PC-3 (cell line): ENCODE results near the gene DAP3. TPM values are rescaled to one million over a fixed set of nuclear protein-coding genes. Genes with fewer than 3 reads are reported as not detected.

Experiments
- ATAC-seq: fragments of 200-7000 bp; cut with Tn5 transposase; 2 replicates; pipeline ENCODE4 v1.9.1; 2020; ENCODE audit warnings: mild to moderate bottlenecking, moderate library complexity
- BruUV-seq: library from RNA; stranded (reverse); fragments of 400-500 nt; replicated peaks from 2 replicates; lab custom pipeline; 2021; lab: Mats Ljungman, UMichigan
- CTCF ChIA-PET: fragments of 300-600 bp; sonication (Branson Sonifier 250); formaldehyde crosslinking; loops from one replicate; lab custom pipeline; 2022; ENCODE audit warnings: antibody characterized with exemption; lab: Charles Lee
- POLR2A ChIA-PET: fragments of 300-600 bp; sonication (Branson Sonifier 250); formaldehyde crosslinking; loops from one replicate; lab custom pipeline; 2022; ENCODE audit warnings: antibody characterized with exemption; ENCODE audit not compliant: unreplicated experiment; lab: Charles Lee
- DNase-seq: peaks from one replicate; pipeline ENCODE4 v3.0.0-alpha.2; 2015
- H2AFZ ChIP-seq: fragments of 300-600 bp; sonication (generic); 2 replicates; pipeline ENCODE4 v1.6.0; 2016; ENCODE audit warnings: antibody characterized with exemption, low read length
- H3F3A ChIP-seq: fragments of 300-600 bp; sonication (generic); one replicate; pipeline ENCODE4 v1.6.0; 2017; ENCODE audit warnings: antibody characterized with exemption, low read length, control low read depth, mild to moderate bottlenecking; ENCODE audit not compliant: unreplicated experiment
- H3K27ac ChIP-seq: fragments of 300-600 bp; sonication (generic); 2 replicates; pipeline ENCODE4 v1.5.1; 2016; ENCODE audit warnings: mild to moderate bottlenecking, low read length
- H3K27me3 ChIP-seq: fragments of 300-600 bp; sonication (generic); 2 replicates; pipeline ENCODE4 v1.6.1; 2016; ENCODE audit warnings: low read length, mixed read lengths
- H3K36me3 ChIP-seq: fragments of 300-600 bp; sonication (generic); 2 replicates; pipeline ENCODE4 v1.6.1; 2016; ENCODE audit warnings: low read depth, mixed run types, low read length, mixed read lengths
- H3K4me1 ChIP-seq: fragments of 300-600 bp; sonication (generic); 2 replicates; pipeline ENCODE4 v1.5.1; 2016; ENCODE audit warnings: low read length; ENCODE audit not compliant: insufficient read depth
- H3K4me2 ChIP-seq: fragments of 300-600 bp; sonication (generic); 2 replicates; pipeline ENCODE4 v1.6.0; 2016; ENCODE audit warnings: low read length
- H3K4me3 ChIP-seq: fragments of 300-600 bp; sonication (generic); 2 replicates; pipeline ENCODE4 v1.5.1; 2016; ENCODE audit warnings: mild to moderate bottlenecking, low read length, mixed read lengths
- H3K79me2 ChIP-seq: fragments of 300-600 bp; sonication (generic); 2 replicates; pipeline ENCODE4 v1.6.1; 2017; ENCODE audit warnings: low read length, mixed read lengths
- H3K9ac ChIP-seq: fragments of 300-600 bp; sonication (generic); 2 replicates; pipeline ENCODE4 v1.6.0; 2016; ENCODE audit warnings: mild to moderate bottlenecking, low read length
- H3K9me2 ChIP-seq: fragments of 300-600 bp; sonication (generic); replicated peaks from 2 replicates; pipeline ENCODE4 v1.6.1; 2016; ENCODE audit warnings: mixed run types, low read length, mixed read lengths
- H3K9me3 ChIP-seq: fragments of 300-600 bp; sonication (generic); 2 replicates; pipeline ENCODE4 v1.6.1; 2016; ENCODE audit warnings: low read length, mixed read lengths
- H4K20me1 ChIP-seq: fragments of 300-600 bp; sonication (generic); 2 replicates; pipeline ENCODE4 v1.6.1; 2016; ENCODE audit warnings: low read length, mixed read lengths
- CTCF ChIP-seq: fragments of 300-600 bp; sonication (generic); conservative IDR thresholded peaks from 2 replicates; pipeline ENCODE4 v1.5.1; 2017; ENCODE audit warnings: antibody characterized with exemption, low read depth, mild to moderate bottlenecking, low read length
- EZH2 ChIP-seq: fragments of 300-600 bp; sonication (generic); IDR thresholded peaks from one replicate; pipeline ENCODE4 v1.6.1; 2017; ENCODE audit warnings: antibody characterized with exemption, mild to moderate bottlenecking, low read length; ENCODE audit not compliant: unreplicated experiment
- EZH2phosphoT487 ChIP-seq: fragments of 300-600 bp; sonication (generic); IDR thresholded peaks from 2 replicates; pipeline ENCODE4 v1.6.1; 2018; ENCODE audit warnings: mild to moderate bottlenecking, antibody characterized with exemption, low read length, borderline replicate concordance
- intact Hi-C: fragments of 100-400 bp; cut with micrococcal nuclease; formaldehyde crosslinking; loops from 2 replicates; pipeline ENCODE4 v1.9.0; 2023
- total RNA-seq: library from RNA; depleted of rRNA; stranded (reverse); fragments of >200 nt; gene quantifications from 2 replicates; pipeline ENCODE4 v1.2.3, GENCODE V29; 2014

DAP3 gene
- total RNA-seq, 1 experiment from 2014 or later: 144 TPM

- H3K9me3 ChIP-seq: peaks cover 18% of the 10 kb centered on the region
- H3F3A ChIP-seq: peaks cover 3% of the 10 kb centered on the region
- no peak overlapping the region for H3K9ac ChIP-seq
- H4K20me1 ChIP-seq: no peaks in the 10 kb centered on the region
- TSS peak; percentile 22 for BruUV-seq
- H2AFZ ChIP-seq: no peak overlapping the region
- H3K27ac ChIP-seq: no peak overlapping the region
- peaks cover 16% of the 10 kb centered on the region; the same call in 1 of the 2 replicates for H3K36me3 ChIP-seq
- no peaks in the 10 kb centered on the region for H3K79me2 ChIP-seq
- no peak for ATAC-seq
- no peaks in the 10 kb centered on the region for H3K27me3 ChIP-seq
- H3K4me1 ChIP-seq: peaks cover 14% of the 10 kb centered on the region
- CTCF ChIA-PET: no interaction called here
- H3K4me3 ChIP-seq: no peak overlapping the region
- no peak for DNase-seq
- no peak overlapping the region for H3K4me2 ChIP-seq
- TF ChIP-seq CTCF (no peak), EZH2 (no peak), EZH2phosphoT487 (no peak)
- intact Hi-C loops: no loop called here
- no peaks in the 10 kb centered on the region for H3K9me2 ChIP-seq
- POLR2A ChIA-PET: interaction anchor here (0.5 kb wide), 1 partner anchor 176 kb away, joined by 3 read pairs; no protein-coding TSS in a partner anchor
Observed at GRCh38 chr1:155646307-155646706, 42.6 kb upstream of the DAP3 start.

GRCh38 chr1:155648207-155649147, 40.4 kb upstream of the DAP3 start:
- Histone ChIP-seq H3K36me3 (peaks cover 7% of the 10 kb centered on the region; the same call in 1 of the 2 replicates), H3F3A (peaks cover 9% of the 10 kb centered on the region), H3K4me1 (peaks cover 33% of the 10 kb centered on the region), H3K27ac (peak overlapping the region; percentile 77), H3K9me2 (no peaks in the 10 kb centered on the region), H3K9ac (peak overlapping the region; percentile 25; the same call in 1 of the 2 replicates), H4K20me1 (no peaks in the 10 kb centered on the region), H3K79me2 (no peaks in the 10 kb centered on the region), H3K4me2 (peak overlapping the region; percentile 86), H2AFZ (peak overlapping the region; percentile 77), H3K9me3 (peaks cover 6% of the 10 kb centered on the region; the same call in 1 of the 2 replicates), H3K4me3 (peak overlapping the region; percentile 62), H3K27me3 (no peaks in the 10 kb centered on the region)
- TSS peak; percentile 27 for BruUV-seq
- TF ChIP-seq CTCF (peak; percentile 80), EZH2 (no peak)
- DNase-seq: peak; percentile 93
- CTCF ChIA-PET: interaction anchor here (0.6 to 0.9 kb wide), 4 partner anchors 56 to 618 kb away, joined by 3 read pairs; no protein-coding TSS in a partner anchor
- ATAC-seq: peak; percentile 78
- POLR2A ChIA-PET: interaction anchor here (0.7 kb wide), 2 partner anchors 171 to 234 kb away, joined by 3 to 6 read pairs; no protein-coding TSS in a partner anchor
- intact Hi-C loops: loop anchor here (1.0 kb wide), 1 partner anchor 325 kb away; no protein-coding TSS in a partner anchor
